Stomach (tissue), 4 donors: ENCODE results near the gene MCEMP1.

Experiments used
- POLR2A ChIP-seq, 4 donors: fragments of 450-650 bp; IDR thresholded peaks; one replicate each; pipeline ENCODE4 v1.6.1; 2016; ENCODE audit warnings: antibody characterized with exemption in 4 of 4, control low read depth in 2 of 4, mild to moderate bottlenecking in 1 of 4, moderate library complexity in 1 of 4
- TF ChIP-seq, protein P1 (sequence below), 7 experiments: fragments of 450-650 bp in 4 of 7; fragments of 200-600 bp in 3 of 7; sonication (generic) in 3 of 7; IDR thresholded peaks; one replicate each; pipeline ENCODE4 v1.5.1; 2016 to 2019; ENCODE audit warnings: antibody characterized with exemption in 7 of 7, control low read depth in 2 of 7, mild to moderate bottlenecking in 1 of 7

DNA sequence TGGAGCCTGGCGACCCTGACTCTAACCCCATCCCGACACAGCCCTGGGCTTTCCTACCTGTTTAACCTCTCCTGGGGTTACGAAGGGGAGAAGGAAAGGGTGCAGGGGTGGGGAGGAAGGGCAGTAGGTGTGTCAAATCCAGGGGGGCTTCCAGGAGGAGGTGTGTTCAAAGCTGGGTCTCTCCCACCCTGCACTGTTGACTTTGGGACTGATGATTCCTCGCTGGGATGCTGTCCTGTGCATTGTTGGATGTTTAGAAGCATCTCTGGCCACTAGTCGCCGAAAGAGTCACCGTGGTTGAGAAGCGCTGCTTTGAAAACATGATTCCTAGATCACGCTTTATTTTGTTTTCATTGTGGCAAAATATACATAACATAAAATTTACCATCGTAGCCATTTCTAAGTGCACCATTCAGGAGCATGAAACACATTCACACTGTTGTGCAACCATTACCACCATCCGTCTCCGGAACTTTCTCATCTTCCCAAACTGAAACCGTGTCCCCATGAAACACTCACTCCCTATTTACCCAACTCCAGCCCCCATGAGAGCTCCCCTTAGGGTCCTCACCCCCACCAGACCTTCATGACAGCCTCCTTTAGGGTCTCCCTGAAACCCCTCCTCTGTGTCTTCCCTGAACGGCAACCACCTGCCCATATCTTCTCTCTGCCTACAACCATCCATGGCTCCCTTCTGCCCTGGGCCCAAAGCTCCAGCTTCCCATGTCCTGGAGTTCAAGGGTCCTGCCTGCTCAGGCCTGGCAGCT is 29.5 kb downstream of the MCEMP1 start:
- TF ChIP-seq, protein P1, sequence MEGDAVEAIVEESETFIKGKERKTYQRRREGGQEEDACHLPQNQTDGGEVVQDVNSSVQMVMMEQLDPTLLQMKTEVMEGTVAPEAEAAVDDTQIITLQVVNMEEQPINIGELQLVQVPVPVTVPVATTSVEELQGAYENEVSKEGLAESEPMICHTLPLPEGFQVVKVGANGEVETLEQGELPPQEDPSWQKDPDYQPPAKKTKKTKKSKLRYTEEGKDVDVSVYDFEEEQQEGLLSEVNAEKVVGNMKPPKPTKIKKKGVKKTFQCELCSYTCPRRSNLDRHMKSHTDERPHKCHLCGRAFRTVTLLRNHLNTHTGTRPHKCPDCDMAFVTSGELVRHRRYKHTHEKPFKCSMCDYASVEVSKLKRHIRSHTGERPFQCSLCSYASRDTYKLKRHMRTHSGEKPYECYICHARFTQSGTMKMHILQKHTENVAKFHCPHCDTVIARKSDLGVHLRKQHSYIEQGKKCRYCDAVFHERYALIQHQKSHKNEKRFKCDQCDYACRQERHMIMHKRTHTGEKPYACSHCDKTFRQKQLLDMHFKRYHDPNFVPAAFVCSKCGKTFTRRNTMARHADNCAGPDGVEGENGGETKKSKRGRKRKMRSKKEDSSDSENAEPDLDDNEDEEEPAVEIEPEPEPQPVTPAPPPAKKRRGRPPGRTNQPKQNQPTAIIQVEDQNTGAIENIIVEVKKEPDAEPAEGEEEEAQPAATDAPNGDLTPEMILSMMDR (IDR thresholded peaks at IDR 0.05): no peak
- TF ChIP-seq POLR2A (IDR thresholded peaks at IDR 0.05): no peak
